GM19324 (cell line): ENCODE results near the gene MS4A2.
"Not testable (repeated sequence)": the region's sequence is repeated elsewhere in the genome, so short reads cannot be mapped to it uniquely, and the experiment has no call there.

Experiments
- ATAC-seq: cut with Tn5 transposase; IDR thresholded peaks from one replicate; pipeline ENCODE4 v1.9.1; 2021; ENCODE audit warnings: mild to moderate bottlenecking, moderate library complexity; ENCODE audit not compliant: unreplicated experiment, low FRiP score

The MS4A2 gene

DNA sequence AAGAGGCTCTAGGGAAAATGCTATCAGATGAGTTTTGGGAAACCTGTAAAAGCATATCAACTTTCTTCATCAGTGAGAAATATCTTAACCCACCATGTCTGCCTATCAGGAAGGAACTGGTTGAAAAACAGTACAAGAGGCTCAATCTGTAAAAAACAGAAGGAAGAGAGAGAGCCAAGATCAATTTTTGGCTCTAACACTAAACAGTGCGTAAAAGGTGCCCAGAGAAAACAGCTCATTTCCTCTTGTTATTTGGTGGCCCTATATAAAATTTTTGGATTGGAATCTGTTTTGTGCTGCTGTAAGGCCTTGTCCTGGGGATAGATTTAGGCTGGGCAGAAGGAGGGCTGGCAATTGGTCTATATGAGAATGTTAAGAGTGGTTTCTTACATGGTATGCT lies 12.1 kb downstream of the MS4A2 start:
- no peak for ATAC-seq

DNA sequence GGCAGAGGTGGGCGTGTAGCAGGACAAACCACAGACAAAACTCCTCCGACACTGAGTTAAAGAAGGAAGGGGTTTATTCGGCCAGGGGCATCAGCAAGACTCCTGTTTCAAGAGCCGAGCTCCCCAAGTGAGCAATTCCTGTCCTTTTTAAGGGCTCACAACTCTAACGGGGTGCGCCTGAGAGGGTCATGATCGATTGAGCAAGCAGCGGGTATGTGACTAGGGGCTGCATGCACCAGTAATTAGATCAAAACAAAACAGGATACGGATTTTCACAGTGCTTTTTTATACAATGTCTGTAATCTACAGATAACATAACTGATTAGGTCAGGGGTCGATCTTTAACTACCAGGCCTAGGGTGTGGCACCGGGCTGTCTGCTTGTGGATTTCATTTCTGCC lies 12.9 kb downstream of the MS4A2 start:
- not testable (repeated sequence) for ATAC-seq

DNA sequence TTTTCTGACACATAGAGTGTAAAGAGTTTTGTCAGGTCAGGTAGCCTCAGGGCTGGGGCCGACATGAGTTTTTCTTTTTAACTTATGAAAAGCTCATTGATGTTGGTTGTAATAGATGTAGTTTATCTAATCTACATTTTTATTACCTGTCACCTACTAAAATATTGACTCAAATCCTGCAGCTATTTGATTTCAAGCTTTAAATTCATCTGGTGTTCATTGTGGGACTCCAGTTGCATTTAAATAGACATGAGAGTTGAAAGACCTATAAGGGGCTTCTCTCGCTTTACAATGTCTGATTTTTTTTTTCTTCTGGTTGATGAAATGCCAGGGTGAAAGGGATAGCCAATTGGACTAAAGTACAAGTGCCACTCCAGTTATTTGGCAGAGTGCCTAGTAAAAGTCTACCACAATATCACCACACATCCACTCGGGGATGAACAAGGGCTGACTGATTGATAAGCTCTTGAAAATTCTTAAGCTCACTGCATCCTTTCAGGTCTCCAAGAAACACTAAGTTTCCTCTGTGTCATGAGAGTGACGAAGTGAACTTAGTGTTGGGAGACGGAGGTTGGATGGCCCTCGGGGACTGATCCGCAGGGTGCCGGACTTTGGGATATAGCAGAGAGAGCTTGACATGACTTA lies 16.1 kb downstream of the MS4A2 start:
- ATAC-seq = not testable (repeated sequence)

DNA sequence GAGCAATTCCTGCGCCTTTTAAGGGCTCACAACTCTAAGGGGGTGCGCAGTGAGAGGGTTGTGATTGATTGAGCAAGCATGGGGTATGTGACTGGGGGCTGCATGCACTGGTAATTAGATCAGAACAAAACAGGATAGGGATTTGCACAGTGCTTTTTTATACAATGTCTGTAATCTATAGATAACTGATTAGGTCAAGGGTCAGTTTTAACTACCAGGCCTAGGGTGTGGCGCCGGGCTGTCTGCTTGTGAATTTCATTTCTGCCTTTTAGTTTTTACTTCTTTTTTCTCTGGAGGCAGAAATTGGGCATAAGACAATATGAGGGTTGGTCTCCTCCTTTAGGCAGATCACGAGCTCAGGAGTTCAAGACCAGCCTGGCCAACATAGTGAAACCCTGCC lies 20.2 kb downstream of the MS4A2 start:
- ATAC-seq = not testable (repeated sequence)

DNA sequence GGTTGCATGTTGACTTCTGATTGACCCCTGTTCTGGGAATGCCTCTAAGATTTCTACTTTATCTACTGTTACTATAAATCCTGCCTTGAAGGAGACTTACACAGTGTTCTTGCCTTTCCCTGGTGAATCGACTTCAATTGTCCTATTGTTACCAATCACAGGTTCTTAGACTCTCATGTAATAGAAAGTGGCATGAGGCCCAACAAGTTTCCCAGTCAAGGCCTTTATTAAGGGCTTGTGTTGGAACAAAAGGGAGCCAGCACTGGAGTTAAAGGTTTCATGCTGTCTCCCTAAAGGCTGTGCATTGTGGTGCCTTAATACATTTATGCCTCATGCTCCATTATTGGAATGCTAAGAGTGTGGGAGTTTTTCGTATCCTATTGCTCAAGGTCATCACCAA lies 23.3 kb downstream of the MS4A2 start:
- no peak for ATAC-seq

DNA sequence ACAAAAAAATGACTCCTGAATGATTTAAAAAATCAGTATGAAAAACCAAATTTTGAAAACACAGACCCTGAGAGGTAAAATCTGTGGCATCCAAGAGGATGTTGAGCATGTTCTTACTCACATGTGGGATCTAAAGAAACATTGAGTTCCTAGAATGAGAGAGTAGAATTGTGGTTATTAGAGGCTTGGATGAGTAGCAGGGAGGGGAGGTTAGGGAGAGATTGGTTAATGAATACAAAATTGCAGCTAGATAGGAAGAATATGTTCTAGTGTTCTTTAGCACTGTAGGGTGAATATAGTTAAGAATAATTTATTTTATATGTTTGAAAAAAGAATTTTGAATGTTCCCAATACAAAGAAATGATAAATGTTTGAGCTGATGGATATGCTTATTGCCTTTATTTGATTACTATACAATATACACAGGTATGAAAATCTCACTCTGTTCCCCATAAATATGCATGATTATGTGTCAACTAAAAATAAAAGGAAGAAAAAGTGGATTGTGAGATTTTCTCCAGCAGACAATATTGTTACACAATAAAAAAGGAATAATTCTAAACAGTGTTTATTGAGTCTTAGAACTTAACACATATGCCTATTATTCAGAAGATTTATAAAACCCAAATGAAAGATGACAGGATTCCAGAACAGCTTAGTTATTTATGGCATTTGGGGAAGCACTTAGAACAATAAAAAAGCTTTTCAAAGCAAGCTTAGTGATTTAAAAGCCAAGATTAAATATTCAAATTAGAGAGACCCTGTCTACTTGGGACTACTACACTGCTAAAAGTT lies 28.7 kb downstream of the MS4A2 start:
- ATAC-seq = no peak

DNA sequence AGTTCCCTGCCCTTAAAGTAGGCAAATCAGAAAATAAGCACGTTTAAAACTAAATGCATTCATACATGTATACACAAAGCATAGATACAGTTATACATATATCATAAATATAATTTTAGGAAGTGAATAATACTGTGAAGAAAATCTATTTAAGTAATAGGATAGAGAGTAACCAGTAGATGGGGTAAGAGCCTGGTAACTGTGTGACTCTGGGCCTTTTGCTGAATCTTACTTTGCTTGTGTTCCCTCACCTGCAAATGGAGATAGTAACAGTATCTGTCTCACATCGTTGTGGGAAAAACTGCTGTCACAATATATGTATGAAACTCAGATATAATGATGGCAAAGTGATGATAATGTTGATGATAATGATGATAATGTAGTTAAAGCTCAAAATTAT lies 29.9 kb downstream of the MS4A2 start:
- ATAC-seq = no peak

DNA sequence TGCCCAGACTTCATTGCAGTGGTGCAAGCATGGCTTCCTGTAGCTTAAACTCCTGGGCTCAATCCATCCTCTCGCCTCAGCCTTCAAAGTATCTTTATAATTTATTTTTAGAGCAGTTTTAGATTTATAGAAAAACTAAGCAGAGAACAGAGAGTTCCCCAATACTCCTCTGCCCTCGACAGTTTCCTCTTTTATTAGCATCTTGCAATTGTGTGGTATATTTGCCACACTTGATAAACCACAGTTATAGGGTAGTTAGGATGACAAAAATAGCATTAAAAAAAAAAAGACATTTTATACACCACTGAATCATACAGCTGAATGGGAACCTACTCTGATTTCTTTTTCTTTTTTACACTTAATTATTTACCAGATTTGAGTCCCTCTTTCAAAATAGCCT lies 31.2 kb downstream of the MS4A2 start:
- no peak for ATAC-seq

DNA sequence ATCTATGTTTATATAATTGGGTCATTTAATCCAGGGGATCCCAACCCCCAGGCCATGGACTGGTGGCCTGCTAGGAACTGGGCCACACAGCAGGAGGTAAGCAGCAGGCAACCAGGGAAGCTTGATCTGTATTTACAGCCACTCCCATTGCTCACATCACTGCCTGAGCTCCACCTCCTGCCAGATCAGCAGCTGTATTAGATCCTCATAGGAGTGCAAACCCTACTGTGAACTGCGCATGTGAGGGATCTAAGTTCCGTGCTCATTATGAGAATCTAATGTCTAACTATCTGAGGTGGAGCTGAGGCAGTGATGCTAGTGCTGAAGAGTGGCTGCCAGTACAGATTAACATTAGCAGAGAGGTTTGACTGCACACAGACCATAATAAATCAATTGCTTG lies 32.8 kb downstream of the MS4A2 start:
- ATAC-seq = no peak

DNA sequence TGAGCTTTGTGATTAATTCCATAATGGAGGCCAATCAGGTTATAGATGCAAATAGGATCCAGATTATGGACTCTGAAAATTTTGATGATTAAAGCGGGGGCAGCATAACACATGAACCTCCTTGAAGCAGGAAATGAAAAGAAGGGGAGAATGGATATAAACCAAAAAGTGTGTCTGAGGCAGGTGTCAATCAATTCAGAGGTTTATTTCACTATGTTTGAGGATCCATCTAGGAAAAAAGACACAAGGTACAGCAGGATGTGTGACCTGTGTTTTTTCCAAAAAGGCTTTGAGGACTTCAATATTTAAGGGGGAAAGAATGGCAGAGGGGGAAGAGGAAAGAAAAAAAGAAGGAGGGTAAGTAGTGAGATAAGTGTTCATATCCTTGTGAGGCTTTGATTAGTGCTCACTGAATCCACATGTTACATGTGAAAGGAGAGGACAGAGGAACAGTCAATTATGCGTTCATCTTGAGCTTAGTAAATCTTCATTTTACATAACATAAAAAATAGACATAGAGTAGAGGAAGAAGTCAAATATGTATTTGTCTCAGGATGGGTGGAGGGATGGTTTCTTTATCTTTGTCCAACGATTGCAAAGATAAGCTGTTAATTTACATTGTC lies 34.1 kb downstream of the MS4A2 start:
- no peak for ATAC-seq

DNA sequence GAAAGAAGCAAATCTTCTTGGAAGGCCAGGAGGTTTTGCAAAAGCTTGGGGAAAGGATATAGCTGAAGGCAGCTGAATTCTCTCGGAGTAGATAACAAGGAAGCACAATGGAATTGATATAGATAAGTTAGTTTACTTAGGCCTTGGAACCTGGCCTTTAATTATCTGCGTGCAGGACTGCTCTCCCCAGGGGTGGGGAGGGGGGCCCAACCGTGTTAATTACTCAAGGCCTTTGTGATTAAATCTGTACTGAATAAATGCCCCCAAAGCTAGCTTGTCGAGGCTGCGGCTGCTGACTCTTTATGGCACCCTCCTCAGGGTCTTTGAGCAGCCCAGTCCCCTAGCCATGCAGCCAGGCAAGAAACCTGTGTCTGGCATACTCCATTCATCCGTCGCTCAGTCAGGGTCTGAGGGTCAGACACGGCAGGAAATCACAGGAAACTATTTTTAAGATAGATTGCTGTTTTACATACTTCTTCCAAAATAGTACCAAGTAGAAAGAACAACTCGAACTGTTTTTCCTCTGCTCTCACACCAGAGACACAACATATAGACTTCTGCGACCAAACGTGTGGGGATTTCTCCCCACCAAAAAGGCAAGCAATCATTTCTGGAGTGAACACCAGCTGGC lies 36.5 kb downstream of the MS4A2 start:
- no peak for ATAC-seq

DNA sequence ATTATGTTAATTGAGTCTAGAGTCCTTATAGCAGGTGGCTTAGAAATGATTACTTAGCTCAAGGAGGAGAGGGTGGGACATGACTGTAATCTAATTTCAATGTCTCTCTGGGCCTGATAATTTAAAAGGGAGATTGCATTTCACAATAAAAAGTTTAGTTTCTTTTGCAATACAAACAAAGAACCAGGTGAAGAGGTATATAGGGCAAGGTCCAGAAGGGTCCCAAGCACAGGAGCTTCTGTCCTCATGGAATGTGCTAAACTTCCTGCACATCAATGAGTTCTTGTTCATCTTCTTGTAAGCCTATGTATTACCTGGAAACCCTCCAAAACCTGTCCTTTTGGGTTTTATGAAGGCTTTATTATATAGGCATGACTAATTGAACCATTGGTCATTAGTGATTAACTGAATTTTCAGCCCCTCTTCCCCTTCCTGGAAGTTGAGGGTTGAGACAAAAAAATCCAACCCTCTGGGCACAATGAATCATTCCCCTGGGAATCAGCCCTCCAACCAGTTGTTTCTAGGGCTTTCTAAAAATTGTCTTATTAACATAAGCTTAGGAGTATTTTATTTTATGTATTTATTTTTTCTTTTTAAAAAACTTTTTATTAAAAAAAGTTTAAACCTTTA lies 37.6 kb downstream of the MS4A2 start:
- no peak for ATAC-seq

DNA sequence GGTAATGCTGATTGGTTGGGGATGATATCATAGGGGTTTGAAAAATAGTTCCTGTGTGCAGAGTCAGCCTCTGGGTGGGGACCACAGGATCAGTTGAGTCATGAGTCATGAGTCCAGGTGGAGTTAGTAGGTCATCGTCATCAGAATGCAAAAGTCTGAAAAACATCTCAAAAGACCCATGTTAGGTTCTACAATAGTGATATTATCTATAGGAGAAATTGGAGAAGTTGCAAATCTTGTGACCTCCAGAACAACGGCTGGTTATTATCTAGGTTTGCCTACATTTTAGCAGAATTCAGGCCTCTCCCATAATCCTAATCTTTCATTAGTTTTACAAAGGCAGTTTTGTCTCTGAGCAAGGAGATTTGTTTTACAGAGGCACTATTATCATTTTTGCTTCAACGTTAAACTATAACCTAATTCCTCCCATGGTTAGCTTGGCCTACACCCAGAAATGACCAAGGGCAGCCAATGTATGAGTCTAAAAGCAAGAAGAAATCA lies 38.9 kb downstream of the MS4A2 start:
- ATAC-seq = no peak

DNA sequence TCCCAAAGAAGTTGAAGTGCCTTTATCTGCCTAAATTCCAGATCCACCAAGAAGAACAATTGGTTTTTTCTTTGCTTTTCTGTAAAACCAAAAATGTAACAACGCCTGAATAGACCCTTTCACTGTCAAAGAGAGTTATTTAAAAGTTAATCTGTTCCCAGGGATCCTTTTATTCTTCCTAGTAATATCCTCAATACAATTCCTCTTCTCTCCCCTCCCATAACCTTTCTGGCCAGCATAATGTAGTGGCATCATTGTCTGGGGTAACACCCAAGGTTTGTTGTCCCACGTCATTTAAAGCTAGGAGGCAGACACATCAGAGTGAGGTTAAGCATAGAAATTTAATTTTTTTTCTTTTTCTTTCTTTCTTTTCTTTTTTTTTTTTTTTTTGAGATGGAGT lies 39.9 kb downstream of the MS4A2 start:
- no peak for ATAC-seq

DNA sequence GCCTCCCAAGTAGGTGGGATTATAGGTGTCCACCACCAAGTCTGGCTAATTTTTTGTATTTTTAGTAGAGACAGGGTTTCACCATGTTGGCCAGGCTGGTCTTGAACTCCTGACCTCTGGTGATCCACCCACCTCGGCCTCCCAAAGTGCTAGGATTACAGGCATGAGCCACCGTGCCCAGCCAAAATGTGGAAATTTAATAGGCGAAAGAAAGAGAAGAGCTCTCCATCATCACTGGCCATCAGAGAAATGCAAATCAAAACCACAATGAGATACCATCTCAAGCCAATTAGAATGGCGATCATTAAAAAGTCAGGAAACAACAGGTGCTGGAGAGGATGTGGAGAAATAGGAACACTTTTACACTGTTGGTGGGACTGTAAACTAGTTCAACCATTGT lies 40.4 kb downstream of the MS4A2 start:
- not testable (repeated sequence) for ATAC-seq

DNA sequence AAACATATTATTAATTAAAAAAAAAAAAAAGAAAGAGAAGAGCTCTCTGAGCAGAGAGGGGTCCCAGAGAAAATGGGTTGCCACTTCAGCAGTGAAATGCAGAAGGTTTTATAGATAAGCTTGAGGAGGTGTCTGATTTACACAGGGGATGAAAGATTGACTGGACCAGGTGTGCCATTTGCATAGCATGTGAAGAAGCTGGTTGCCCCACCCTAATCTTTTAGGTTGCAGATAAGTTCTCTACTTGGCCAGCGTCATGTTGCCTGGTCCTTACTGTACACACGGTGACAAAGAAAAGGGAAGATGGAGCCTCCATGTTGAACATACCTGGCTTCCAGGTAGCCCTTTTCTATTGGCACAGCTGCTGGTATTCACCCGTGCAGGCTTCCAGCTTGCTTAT lies 41.4 kb downstream of the MS4A2 start:
- ATAC-seq = no peak

DNA sequence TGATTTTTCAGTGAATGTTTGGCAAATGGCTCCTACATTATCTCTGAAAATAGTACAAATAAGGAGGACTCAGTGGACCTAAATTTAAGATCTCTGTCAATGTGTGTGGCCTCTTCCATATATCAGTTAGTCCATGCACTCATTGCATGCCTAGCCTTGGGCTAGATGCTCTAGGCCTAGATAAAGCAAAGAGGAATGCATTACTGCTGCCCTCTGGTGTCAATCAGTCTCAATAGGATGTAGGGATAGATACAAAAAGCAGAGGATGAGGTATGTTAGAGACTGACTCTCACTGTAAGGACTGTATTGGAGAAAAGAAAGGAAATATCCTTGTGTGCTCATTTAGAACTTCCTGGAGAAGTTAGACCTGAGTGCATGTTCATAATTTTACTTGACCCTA lies 42.0 kb downstream of the MS4A2 start:
- ATAC-seq = no peak

DNA sequence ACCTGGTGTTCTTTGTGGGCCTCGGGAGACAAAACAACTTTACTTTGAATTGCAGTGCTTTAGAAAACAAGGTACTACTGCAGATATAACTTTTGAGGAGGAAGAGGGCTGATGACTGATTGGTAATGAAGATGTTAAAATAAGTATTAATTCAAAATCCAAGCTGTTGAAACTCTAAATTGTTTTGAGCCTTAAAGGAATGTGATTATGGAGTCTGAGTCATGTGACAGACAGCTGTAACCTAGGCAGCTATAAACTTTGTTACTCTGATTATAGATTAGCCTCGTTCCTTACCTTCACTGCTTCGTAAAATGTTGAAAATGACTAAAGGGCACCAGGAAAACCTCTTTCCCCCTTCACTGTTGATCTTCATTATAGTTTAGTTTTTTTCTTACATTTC lies 43.4 kb downstream of the MS4A2 start:
- ATAC-seq = no peak

DNA sequence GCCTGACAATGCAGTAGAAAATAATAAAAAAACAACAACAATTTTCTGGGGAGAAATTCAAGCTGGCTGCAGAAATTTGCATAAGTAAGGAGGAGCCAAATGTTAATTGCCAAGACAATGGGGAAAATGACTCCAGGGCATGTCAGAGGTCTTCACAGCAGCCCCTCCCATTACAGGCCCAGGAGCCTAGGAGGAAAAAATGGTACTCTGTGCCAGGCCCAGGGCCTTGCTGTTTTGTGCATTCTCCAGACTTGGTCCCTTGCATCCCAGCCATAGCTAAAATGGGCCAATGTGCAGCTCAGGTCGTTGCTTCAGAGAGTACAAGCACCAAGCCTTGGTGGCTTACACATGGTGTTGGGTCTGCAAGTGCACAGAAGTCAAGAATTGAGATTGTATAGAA lies 45.5 kb downstream of the MS4A2 start:
- no peak for ATAC-seq

DNA sequence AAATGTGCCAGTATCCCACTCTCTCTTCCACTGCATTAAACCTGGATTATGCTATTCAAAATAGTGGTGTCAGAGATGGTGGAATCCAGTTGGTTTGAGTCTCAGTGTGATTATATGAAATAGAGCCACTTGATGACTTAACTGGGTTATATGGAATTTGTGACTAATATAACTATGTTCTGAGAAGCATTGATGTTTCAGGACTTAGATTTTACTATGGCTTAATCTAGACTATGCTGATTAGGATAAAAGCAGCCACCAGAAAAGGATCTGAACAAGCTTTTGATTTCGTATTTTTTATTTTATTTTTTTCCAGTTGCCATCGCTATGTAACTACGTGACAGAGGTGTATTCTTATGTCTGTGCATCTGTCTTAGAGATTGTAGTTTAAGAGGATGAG lies 55.3 kb downstream of the MS4A2 start:
- ATAC-seq = no peak

DNA sequence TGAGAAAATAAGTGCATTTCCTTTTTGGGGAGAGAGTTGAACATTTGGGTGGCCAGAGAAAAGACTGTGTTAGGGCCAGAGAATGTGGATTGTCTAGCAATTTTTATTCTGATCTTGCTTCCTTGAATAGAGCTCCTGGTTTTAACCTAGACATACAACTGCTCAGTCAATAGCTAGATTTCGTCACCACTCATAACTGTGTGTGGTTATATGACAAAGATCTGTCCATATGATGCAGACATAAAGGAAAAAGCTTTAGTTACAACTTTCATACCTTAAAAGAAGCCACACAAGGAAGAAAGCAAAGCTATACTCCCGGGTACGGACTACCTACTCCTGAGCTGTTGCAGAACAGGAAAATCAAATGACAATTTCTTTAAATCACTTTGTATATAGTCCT lies 57.2 kb downstream of the MS4A2 start:
- no peak for ATAC-seq
